Stimulated activated CD8-positive, alpha-beta memory T cell treated with anti-CD3 and anti-CD28 coated beads, Interleukin-2, amount 100 ng/mL, for 48 hours (primary cell): ENCODE results near the gene ATP4B.

Experiments used
- DNase-seq, 2 donors: peaks; one replicate each; pipeline ENCODE4 v3.0.0-alpha.2; 2020; ENCODE audit warnings: low read depth in 2 of 2

Gene ATP4B

DNA sequence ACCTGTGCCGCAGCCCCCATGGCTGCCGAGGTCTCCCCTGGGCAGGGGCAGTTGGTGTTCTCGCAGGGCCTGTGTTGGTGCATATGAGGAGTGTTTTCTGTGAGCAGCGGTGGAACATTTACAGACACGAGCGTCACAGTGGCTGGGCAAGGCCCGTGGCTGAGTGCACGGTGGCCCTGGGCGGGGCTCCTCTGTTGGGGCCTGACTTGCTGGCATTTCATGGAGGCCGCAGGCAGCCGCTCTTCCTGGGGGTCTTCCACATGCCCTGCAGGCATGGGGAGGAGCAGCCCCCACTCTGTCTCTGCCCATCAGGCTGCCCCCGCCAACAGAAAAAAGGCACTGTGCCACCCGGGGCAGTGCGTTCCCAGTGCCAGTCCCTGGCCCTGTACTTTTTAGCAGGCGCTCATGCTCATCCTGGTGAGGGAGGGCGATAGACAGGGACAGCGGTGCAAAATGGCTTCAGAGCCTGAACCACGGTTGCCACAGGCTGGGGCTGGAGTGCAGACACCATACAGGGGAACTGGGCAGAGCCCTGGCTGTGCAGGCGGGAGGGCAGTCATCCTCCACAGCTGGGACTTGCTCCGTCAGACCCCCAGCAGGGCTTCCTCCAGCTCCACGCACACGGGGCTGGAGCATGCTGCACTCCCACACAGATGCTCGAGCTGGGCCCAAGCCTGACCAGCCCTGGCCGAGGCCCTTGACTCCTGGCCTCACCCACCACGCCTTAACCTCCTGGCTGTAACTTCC lies 49.9 kb downstream of the ATP4B start:
- DNase-seq, result no peak

DNA sequence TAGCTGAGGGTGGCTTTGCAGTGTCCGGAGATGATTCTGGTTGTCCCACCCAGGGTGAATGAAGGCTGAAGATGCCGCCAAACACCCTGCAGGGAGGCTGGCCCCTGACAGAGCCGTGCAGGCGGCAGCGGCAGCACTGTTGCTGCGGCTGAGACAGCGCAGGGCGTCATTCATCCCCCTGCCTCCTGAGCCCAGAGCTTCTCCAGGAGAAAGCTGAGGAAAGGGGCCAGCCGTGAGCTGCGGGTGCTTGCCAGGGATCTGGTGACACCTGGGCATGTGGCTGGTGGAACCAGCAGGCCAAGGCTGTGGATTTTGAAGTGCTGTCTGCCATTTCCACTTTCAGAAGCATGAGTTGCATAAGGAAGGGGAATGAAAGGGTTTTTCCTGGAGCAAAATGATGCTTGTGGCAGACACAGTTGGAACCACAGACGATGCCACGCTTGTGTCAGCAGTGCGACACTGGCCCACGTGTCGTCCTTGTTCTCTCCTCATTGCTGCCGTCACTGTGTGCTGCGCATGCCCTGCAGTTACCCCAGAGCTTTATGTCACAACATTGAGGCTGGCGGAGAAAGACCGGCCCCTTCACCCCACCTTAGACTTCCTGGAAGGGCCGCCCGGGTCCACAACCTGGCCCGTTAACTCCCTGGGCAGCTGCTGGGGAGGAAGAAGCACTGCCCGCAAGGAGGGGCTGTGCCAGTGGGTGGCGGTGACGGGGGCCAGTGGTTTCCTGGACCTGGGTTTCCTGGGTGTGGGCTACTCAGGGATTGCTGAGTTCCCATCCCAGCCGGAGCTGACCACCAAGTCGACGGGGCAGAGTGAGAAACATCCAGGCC lies 50.7 kb downstream of the ATP4B start:
- DNase-seq, result no peak

DNA sequence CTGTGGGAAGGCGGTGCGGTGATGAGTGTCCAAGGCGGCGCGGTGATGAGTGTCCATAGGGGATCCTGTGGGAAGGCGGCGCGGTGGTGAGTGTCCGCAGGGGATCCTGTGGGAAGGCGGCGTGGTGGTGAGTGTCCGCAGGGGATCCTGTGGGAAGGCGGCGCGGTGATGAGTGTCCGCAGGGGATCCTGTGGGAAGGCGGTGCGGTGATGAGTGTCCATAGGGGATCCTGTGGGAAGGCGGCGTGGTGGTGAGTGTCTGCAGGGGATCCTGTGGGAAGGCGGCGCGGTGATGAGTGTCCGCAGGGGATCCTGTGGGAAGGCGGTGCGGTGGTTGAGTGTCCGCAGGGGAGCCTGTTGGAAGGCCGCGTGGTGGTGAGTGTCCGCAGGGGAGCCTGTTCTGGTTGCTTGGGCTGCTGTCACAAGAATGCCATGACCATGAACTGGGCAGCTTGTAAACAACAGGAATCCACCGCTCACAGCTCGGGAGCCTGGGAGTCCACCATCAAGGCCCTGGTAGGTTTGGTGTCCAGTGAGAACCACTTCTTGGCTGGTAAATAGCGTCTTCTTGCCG lies 52.0 kb downstream of the ATP4B start:
- DNase-seq, result no peak

DNA sequence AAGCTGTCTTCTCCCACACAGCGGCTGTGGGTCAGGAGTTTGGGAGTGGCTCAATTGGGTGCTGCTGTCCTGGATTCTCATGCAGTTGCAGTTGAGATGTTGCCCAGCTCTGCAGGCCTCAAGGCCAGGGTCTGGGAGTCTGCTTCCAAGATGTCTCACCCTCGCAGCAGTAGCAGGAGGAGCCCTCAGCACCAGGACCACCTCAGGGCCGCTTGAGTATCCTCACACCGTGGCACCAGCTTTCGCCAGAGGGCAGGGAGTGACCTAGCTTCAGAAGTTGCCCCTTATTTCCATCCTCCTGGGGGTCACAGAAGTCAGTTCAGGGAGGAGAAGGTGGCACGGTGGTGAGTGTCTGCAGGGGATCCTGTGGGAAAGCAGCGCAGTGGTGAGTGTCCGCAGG lies 52.5 kb downstream of the ATP4B start:
- DNase-seq, result no peak

DNA sequence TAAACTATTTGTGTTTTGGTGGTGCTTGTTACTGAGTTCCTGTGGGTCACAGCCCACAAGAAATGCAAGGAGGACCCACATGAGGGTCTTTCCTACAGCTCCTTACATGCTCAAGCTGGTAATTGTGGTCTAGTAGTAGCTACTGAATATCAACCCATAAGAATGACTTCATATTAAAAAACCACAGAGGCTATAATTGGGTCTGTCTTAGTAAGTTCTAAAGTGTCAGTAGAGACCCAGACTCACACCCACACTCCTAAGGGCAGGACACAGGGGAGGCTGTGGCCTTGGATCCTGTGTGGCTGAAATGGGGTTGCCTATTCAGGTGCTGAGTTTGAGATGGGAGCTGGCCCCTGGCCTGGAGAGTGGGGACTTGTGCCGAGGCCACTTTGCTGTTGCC lies 53.8 kb downstream of the ATP4B start:
- no peak for DNase-seq

DNA sequence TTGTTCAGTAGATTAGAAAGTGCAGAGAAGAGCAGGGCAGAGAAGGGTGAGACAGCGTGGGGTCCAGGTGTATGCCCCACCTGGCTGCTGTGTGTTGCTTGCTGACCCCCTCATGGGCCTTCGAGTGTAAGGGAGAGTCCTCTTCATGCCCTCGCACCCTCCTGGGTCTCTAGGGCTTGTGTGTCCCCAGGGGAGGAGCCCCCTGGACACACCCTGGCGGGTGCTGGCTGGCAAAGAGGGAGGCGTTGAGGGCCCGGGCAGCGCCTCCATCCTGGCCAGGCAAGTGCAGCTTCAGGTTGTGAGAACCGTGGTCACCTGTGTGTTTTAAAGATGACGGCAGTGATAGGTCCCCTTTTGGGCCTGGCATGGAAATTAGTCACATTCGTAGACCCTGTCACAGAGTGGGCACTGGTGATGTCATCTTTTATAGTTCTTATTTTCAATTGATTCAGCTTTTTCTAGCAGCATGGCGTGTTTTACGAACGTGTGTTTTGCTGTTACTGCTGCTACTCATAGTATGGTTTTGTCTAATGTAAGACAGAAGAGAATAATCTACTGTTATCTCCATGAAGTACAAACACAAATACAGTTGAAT lies 54.8 kb downstream of the ATP4B start:
- no peak for DNase-seq

DNA sequence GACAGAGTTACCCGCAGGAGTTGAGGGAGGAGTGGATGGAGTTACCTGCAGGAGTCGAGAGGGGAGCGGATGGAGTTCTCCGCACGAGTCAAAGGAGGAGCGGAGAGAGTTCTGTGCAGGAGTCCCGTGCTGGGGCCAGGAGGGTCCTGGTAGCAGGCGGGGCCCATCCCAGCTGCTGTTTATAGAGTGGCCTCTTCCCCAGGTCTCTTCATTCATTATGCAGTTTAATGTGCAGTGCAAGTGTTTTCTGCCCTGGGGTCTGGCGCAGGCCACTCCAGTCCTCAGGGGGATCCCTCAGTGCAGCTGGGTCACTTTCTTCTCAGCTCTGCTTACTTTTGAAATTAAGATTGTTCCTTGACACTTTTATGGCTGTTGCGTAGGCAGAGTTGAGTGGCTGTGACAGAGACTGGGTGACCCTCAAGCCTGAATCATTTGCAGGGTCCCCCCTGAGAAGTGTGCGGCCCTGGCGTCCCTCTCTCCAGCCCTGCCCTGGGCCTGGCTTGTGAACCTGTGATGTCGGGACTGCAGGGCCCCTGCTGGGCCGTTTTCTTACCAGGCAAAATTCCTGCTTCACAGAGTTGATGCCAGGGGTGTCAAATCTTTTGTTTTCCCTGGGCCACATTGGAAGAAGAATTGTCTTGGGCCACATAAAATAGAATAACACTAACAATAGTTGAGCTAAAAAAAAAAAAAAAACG lies 55.6 kb downstream of the ATP4B start:
- no peak for DNase-seq

DNA sequence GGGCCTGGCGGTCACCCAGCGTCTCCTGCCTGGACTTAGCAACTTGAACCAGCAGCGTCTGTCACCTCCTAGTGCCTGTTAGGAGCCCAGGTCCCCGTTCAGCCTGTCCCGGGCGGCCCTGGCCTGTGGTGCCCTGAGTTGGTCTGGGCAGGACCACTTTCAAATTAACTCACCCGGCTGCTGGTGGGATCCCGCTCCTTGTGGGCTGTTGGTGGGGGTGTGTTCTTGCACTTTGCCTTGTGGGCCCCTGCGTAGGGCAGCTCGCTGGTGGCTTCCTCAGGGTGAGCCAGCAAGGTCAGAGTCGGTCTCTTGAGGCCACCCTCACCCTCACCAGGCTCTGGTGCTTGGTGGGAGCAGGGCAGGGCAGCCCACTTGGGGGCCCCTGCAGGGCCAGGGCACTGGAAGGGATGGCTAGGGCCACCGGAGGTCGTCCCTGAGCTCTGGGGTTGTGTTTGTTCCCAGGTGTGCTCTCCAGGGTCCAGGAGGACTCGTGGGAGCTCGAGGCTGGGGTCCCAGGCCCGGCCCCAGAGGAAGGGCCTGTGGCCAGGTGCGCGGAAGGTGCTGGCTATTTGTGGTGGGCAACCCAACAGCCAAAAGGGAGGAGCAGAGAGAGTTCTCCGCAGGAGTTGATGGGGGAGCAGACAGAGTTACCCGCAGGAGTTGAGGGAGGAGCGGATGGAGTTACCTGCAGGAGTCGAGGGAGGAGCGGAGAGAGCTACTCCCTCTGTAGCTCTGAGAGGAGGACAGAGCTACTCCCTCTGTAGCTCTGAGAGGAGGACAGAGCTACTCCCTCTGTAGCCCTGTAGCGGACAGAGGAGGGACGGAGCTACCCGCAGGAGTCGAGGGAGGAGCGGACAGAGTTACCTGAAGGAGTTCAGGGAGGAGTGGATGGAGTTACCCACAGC lies 56.6 kb downstream of the ATP4B start:
- DNase-seq, result no peak

DNA sequence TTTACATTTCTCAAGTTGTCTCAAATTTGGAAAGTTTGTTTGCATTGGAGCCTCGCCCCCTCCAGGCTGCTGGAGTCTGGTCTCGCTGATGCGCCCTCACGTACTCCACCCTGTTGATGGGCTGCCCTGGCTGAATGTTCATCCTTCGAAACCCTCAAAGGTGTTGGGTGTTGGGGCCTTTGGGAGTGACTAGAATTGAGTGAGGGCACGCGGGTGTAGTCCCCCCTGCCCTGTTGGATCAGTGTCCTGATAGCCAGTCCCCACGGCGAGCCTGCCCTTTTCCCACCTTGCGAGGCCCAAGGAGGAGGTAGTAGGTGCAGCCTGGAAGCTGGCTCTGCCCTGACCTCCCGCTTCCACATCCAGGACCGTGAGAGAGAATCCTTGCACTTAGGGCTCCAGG lies 58.6 kb downstream of the ATP4B start:
- no peak for DNase-seq
